ENCODE data around the gene SH3BP5.

GRCh38 chr3:15279205-15279604, 53.2 kb downstream of the SH3BP5 start:
- TF ChIP-seq POLR2A (IDR thresholded peaks at IDR 0.05; ENCODE audit: low read depth, low read length), result no peak
- no peak for TF ChIP-seq TAF1 (IDR thresholded peaks at IDR 0.05; ENCODE audit: low read depth, low read length)
- no peak for TF ChIP-seq POLR2AphosphoS5 (IDR thresholded peaks at IDR 0.05; ENCODE audit: low read depth, low read length)
- no peak for TF ChIP-seq PAX5 (IDR thresholded peaks at IDR 0.05; ENCODE audit: insufficient read depth, low read length, severe bottlenecking)
- no peak for TF ChIP-seq SPI1 (IDR thresholded peaks at IDR 0.05; ENCODE audit: low read depth, low read length)
- no peak for TF ChIP-seq POU2F2 (IDR thresholded peaks at IDR 0.05; ENCODE audit: low read depth, low read length)
